ENCODE measurements around the gene MYO18B.

Gene MYO18B

GRCh38 chr22:25869771-25870170 is 127.8 kb downstream of the MYO18B start:
- DNase-seq: no peak

DNA sequence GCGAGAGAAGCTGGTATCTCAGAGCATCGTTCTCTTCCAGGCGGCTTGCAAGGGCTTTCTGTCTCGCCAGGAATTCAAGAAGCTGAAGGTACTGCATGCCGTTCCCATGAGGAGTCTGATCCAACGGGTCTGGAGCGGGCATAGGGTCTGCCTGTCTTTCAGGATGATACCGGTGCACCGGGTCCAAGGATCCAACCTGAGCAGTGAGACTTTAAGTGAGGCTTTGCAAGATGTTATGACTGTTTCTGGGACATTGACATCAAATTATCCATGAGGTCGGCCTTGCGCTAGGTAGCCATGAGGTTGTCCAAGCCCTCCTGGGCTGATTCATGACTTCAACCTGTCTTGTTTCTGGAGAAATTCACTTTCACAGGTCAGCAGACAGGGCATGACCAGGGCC is 132.3 kb downstream of the MYO18B start:
- DNase-seq: no peak

DNA sequence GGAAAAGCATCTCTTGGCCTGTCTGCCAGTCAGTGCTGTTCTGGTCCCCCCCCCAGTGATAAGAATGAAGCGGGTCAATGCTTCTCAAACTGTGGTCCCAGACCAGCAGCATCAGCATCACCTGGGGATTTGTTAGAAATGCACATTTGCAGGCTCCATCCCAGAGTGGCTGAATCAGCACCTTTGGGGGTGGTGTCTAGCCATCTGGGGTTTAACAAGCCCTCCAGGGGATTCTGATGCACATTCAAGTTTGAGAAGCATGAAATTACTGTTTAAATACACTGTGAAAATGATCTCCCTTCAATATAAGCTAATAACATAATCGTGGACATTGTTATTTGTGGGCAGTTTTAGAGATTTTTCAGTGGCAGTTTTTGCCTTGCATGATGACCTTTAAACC is 133.5 kb downstream of the MYO18B start:
- no peak for DNase-seq

- no peak for DNase-seq
Observed at GRCh38 chr22:25876871-25877270, 134.9 kb downstream of the MYO18B start.

- DNase-seq: no peak
Observed at GRCh38 chr22:25878933-25879332, 136.9 kb downstream of the MYO18B start.

GRCh38 chr22:25880524-25880923 is 138.5 kb downstream of the MYO18B start:
- DNase-seq: no peak

GRCh38 chr22:25881210-25881755 is 139.3 kb downstream of the MYO18B start:
- no peak for DNase-seq

GRCh38 chr22:25882360-25882759 is 140.4 kb downstream of the MYO18B start:
- no peak for DNase-seq

- DNase-seq: no peak
Observed at GRCh38 chr22:25883482-25884033, 141.6 kb downstream of the MYO18B start.

DNA sequence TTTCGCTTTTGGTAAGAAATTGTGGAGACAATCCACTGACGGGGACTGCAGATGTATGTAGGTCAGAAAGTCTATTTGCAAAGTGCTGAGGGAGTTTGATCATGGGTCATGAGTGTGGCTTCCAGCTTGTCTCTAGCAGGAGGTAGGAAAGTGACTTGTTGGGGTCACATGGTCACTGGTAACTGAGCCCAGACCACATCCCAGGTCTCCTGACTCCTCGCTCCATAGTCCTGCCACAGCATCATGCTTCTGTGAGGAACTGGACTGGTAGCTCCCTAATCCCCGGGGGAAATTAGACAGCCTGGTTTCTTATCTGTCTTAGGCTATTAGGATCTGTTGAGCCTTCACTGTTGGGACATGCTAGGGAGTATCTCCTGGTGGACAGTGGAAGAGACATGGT is 142.1 kb downstream of the MYO18B start:
- DNase-seq: no peak

GRCh38 chr22:25888399-25889054 is 146.5 kb downstream of the MYO18B start:
- DNase-seq: no peak

DNA sequence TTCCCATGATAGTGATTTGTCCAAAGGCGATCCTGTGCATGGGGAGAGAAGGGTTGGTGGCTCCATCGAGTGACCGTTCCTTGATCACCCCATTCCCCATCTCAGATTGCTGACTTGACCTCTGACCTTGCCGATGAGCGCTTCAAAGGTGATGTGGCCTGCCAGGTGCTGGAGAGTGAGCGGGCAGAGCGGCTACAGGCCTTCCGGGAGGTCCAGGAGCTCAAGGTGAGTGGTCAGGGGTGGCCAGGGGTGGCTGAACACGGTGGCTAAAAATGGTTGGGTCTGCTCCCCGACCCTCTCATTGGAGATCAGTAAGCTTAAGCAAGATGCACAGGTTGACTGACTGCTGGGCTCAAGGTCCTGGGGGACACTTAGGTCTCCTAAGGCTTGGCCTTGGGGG is 148.7 kb downstream of the MYO18B start:
- DNase-seq: no peak

GRCh38 chr22:25892678-25893077 is 150.7 kb downstream of the MYO18B start:
- DNase-seq: no peak

DNA sequence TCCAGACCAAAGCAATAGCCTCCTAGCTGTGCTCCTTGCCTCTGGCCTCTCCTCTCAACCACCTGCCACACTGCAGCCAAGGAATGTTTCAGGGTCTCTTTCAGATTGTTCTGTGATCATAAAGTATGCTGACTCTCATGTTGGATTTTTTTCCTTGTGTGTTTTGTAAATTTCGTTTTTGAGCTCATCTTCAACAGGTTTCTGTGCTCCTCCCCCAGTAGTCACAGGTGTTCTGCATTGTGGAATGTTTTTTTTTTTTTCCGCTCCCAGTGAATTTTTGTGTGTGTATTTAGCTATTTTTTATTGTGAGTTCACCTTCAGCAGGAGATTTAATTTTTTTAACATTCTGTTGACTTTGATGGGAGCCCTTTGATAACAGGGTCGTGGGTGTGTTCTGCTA is 153.7 kb downstream of the MYO18B start:
- no peak for DNase-seq

- DNase-seq: no peak
Observed at GRCh38 chr22:25896098-25896497, 154.1 kb downstream of the MYO18B start.

DNA sequence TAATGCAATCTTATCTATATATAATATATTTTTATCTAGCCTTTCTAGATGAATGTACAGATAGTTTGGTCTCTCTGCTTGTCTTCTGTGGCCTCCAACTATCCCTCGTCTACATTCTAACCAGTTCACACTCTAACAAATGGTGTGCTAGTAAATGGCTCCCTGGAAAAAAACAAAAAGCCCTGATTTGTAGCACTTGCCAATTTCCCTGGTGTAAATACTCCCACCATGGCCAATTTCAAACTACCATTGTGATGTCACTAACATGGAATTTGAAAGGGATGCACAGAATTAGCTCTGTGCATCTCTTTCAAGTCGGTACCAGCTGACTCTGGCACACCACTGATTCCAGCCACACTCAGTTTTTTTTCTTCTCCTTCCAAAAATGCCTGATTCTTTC is 154.6 kb downstream of the MYO18B start:
- no peak for DNase-seq

DNA sequence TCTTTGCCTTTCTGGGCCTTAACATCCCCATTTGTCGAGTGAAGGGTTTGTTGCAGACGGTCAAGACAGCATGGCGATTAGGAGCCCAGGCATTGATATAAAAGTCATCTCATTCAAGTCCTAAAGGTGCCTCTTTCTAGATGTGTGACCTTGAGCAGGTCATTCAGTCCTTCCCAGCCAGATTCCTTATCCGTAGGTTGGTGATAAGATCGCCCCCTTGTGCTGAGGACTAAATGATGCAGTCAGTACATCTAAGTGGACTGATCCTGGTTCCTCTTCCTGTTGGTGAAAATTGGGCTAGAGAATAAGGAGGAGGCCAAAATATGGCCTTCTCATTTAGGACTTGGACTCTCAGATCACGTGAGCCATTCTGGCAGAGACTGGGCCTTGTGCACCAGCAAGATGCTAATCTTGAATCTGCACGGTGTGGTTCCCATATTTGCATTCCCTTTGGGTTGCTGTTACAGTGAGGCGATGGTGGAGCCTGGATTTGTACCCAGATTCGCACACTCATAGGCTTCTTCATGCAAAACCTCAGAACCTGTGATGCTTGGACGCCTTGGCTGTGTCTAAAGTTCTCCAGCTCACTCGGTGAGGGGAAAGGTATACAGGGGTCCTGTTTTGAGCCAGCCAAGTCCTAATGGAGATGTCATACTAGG is 156.8 kb downstream of the MYO18B start:
- DNase-seq: no peak

DNA sequence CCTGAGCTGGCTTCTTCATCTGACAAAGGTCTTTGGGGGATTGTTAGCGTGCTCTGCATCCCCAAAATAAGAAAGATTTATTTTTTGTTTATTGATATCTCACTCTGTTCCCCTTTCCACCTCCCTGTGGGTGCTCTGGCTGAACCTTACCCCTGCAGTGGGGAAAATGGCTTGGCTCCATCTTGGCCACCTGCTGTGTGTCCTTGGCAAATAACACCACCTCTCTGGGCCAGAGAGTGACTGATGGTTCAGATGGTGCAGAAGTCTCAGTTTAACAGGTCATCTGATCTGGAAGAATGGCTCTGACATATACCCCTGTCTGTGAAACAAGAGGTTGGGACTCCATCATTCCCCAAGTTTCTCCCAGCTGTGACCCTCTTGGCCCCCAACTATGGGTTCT is 157.6 kb downstream of the MYO18B start:
- no peak for DNase-seq

DNA sequence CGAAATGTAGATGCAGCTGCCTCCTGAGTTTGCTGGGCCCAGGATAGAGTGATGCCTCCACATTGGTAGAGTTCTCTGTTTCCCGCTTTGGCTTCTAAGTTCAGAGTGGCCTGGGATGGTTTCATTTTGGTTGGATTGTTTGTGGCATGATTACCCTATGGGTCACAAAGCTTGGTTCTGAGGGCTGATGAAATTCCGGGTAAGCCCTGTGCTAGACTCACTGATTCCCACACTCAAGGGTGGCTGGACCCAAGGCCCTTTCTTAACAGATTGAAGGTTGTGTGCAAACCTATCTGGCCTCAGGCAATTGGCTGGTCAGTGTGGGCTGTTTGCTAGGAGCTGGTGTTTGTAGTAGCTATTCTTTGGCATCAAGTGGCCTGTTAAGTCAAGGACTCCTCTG is 158.4 kb downstream of the MYO18B start:
- no peak for DNase-seq

- DNase-seq: no peak
Observed at GRCh38 chr22:25900880-25901279, 158.9 kb downstream of the MYO18B start.

DNA sequence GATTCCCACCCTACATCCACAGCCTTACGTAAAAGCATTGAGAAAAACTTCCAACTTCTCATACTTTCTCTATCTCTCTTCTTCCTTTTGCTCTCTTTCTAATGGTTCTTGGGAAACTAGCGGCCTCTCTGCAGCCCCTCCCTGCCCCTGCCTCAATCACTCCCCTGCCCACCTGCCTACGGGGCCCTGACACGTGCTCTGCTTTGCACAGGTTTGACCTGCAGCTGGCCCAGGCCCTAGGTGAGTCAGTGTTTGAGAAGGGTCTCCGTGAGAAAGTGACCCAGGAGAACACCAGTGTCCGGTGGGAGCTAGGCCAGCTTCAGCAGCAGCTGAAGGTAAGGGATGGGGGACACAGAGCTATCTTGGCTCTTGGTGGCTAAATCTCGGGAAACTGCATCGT is 160.4 kb downstream of the MYO18B start:
- no peak for DNase-seq

- DNase-seq: no peak
Observed at GRCh38 chr22:25903294-25903693, 161.3 kb downstream of the MYO18B start.

DNA sequence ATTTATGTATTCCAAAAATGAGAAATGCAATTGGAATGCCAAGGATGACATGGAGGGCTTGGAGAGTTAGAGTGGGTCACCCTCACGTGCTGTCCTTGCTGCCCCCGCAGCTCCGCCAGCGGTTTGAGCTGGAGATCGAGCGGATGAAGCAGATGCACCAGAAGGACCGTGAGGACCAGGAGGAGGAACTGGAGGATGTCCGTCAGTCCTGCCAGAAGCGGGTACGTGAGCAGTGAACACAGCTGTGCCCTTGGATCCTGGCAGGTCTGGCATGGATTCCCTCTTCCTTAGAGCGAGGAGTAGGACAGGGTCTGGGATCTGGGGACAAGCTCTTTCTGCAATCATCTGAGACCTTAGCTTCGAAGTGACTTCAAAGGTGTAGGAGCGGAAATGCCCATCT is 166.2 kb downstream of the MYO18B start:
- no peak for DNase-seq

DNA sequence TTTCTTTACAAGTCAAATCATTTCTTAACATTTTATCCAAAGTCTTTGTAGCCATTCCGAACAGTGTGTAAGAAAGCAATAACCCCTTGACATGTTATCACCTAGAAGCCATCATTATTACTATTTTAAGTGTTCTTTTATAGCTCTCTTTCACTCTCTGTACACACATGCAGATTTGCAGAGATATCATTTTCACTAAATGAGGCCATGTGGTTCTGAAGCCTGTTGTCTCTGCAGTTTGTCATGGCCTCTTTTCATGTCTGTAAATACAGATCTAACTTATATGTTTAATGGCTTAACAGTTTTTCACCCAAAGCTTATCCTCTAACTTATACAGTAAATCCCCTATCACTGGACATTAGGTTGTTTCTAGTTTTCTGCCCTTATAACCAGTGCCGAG is 166.8 kb downstream of the MYO18B start:
- no peak for DNase-seq

Data from T-helper 2 cell (primary cell).